ENCODE data around the gene PINLYP.
"Not testable (repeated sequence)": the region's sequence is repeated elsewhere in the genome, so short reads cannot be mapped to it uniquely, and the experiment has no call there.

The PINLYP gene

DNA sequence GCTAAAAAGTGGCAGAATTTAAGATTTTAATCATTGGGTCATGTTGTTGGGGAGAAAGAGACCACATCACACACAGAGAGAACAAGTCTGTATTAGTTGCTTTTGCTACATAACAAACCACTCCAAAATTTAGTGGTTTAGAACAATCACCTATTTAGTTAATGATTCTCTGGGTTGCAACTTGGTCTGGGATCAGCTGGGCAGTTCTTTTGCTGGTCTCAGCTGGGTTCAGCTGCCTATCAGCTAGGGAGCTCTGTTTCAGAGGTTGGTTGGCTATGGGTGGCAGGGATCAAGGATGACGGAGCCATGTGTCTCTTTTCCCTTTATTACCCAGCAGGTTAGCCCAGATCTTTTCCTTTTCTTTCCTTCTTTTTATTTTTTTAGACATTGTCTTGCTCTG, 8.9 kb downstream of the PINLYP start:
- FAIRE-seq, result no peak

DNA sequence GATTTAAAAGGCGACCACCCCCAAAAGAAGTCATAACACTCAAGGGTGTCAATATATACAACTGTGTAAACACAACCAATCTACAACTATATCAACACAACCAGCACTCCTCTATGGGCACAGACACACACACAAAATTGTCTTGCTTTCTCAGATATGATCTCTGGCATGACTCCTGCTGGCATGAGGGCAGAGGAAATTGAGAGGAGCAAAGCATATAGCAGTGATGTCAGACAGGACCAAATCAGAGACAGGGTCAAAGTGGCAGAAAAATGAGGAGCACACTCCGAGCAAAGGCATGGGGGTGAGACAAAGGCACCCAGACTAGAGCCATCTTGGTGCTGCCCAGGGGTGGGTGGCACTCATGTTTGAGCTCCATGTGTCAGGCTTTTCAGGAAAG, 10.7 kb downstream of the PINLYP start:
- FAIRE-seq, result no peak

DNA sequence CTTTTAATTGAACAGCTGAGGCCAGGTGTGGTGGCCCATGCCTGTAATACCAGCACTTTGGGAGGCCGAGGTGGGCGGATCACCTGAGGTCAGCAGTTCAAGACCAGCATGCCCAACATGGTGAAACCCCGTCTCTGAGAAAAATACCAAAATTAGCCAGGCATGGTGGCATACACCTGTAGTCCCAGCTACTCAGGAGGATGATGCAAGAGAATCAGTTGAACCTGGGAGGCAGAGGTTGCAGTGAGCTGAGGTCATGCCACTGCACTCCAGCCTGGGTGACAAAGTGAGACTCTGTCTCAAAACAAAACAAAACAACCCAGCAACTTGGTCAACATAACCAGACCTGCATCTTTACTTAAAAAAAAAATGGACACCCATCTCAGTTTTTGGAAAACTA, 11.4 kb downstream of the PINLYP start:
- FAIRE-seq, result not testable (repeated sequence)

DNA sequence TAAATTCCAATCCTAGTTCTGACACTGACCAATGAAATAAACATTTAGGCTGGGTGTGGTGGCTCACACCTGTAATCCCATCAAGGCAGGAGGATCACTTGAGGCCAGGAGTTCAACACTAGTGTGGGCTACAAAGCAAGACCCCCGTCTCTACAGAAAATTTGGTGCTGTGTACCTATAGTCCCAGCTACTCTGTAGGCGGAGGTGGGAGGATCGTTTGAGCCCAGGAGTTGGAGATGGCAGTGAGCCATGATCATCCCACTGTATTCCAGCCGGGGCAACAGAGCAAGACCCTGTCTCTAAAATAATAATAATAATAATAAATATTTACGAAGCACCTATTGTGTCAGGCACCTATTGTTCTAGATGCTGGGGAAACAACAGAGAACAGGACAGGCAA, 13.7 kb downstream of the PINLYP start:
- FAIRE-seq, result no peak

DNA sequence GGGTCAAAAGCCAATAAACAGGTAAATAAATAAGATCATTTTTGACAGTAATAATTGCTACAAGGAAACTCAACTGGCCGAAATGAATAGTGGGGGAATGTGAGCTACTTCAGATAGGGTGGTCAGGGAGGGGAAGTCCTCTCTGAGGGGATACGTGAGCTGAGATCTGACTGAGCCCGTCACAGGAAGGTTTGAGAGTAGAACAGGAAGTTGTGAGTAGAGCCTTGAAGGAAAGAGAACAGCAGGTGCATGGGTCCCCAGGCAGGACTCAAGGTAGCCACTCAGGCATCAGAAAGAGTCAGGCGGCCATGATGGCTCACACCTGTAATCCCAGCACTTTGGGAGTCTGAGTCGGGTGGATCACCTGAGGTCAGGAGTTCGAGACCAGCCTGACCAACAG, 14.1 kb downstream of the PINLYP start:
- FAIRE-seq, result no peak

DNA sequence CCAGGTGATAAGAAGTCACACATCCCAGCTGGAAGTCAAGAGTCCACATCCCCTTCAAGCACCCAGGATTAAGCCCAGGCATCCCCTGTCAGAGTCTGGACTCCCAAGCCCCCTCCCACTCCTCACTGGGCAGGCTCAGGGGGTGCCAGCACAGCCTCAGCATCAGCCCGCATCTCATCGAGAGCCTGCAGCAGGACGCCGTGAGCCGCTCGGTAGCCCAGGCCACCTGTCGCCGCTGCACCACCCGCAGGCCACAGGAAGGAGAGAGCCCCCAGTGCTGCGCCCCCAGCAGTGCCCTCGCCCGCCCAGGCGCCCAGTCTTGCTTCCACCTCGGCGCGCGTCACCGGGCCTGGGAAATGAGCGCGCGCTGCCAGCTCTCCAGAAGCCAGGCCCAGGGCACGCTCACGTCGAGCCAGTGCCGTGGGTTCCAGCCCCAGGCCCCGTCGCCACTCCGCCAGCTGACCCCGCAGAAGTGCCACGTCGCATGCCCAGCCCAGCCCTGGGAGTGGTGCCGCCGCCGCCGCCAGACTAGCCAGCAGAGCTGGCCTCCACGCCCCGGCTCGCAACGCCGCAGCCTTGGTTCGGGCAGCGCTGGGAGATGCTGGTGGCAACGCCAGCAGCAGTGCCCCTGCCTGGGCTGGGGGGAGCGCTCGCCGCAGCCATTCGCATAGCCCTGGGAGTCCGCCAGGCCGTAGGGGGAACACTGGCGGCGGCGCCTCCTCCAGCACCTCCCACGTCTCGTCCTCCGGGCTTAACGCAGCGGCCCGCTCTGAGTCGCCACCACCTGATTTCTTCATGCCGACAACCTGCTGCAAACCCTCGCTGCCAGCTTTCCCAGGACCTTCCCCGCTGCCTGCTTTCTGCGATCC, 16.5 kb downstream of the PINLYP start:
- no peak for FAIRE-seq

DNA sequence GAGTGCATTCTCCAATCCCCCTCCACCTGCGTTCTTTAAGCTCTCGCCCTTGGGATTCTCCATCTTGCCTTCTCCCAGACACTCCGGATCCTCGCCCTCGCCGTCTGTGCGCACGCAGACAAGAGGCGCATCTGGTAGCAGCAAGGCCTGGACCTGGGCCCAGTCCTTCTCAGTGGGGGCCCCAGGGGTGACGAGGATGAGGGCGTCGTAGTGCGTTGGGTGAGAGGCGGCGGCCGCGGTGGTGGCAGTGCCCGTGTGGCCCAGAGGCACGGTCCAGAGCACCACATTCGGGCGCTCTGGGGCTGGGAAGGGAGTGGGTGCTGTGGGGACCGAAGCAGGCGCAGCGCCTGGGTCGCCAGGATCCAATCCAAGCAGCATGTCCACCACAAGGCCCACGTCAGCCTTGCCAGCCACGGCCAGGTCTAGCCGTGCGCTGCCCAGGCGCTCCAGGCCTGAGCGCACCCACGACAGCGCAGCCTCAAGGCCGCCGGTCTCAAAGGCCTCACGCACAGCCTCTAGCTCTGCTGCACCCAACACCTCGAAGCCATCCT, 17.3 kb downstream of the PINLYP start:
- no peak for FAIRE-seq

DNA sequence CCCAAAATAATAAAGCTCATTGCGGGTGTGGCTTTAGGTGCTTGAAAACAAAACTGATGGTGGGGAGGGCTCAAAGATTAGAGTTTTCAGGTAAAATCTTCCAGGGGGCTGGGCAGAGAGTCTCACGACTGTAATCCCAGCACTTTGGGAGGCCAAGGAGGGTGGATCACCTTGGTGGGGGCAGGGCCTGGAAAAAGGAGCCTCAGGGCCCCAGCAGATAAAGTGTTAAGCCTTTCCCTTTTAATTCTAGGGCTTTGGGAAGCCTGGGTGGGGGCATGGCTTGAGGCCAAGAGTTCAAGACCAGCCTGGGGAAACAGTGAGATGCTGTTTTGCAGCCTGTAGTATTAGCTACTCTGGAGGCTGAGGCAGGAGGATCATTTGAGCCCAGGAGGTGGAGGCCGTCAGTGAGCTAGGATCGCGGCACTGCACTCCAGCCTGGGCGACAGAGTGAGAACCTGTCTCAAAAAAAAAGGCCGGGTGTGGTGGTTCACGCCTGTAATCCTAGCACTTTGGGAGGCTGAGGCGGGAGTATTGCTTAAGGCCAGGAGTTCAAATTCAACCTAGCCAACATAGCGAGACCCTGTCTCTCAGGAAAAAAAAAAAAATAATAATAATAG, 18.6 kb downstream of the PINLYP start:
- no peak for FAIRE-seq

DNA sequence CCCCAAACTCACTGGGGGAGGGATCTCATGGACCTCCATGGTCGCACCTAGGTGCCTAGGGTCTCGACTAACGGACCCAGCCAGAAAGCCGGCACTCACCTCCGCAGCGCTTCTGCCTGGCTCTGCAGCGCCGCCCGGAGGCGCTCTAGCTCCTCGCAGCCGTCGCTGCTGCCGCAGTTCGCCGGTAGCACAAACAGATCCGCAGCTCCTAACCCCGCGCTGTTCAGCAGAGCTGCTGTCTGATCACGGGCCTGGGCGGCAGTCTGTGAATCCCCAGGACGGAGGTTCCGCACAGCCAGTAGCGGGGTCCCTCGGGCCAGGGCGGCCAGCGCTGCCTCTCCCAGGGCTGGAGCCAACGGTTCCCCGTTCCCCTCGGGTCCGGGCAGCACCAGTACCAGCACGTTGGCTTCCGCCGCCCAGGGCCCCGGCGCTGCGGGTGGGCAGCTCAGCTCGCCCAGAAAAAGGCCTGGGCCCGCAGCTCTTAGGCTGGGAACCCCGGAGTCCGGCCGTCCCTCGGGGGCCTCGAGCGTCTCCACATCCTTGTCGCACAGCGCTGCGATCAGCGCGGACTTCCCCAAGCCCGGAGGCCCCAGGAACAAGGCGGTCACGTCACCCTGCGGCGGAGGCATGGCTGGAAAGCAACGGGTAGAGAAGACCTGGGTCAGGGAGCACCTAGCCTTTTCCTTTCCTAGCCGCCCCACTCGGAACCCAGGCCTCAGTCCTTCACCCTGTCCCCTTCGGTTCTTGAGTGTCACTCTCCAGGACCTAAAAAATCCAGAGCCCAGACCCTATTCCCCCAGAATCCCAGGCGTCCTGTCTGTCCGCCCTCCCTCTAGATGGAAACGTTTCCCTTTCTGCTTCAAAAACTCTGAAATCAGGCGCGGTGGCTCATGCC, 19.4 kb downstream of the PINLYP start:
- FAIRE-seq, result no peak

DNA sequence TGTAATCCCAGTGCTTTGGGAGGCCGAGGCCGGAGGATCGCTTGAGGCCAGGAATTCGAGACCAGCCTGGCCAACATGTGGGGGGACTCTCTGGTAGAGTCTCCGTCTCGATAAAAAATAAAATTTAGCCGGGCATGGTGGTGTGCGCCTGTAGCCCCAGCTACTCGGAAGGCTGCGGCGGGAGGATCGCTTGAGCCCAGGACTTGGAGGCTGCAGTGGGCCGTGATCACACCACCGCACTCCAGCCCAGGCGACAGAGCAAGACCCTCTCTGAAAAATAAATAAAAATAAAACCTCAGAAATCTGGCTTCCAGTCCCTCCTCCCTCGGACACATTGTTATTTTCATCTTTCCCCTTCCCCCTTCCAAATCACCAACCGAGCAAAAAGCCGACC, 20.0 kb downstream of the PINLYP start:
- FAIRE-seq, result no peak

DNA sequence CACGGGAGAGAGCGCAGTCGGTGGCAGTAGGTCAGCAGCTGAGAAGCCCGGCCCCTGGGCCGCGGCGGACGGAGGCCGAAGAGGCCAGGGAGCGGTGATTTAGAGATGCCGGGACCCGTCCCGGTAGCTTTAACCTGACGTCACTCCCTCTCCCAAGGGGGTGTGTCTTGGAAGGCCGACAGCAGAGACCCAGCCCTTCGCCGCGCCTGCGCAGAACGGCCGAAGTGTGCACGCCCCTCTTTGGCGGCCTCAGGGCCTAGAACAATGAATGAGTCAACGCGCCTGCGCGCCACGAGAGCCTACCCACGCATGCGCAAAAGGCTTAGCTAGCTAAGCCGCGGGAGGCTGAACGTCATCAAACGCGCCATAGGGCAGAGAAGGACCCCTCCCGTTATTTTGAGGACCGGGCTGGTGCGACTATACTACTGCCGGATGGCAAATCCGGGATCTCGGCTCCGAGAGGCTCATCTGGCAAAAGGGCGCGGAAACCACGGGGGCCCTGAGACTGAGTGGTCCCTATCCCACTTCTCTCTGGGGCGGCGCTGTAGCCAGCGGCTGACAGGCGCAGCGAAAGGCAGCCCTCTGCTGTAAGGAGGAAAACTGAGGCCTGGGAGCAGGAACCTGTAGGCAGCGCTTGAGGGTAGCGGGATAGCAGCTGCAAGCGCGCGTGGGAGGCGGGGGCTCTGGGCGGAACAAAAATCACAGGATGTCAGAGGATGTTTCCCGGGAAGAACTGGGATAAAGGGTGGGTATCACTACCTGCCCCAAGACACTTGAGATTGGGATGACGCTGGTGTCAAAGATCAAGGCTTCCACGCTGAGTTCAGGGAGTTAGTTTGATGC, 20.6 kb downstream of the PINLYP start, which contains the start of the genes IRGQ and ZNF576:
Gene IRGQ (minus strand): TSS at position 136 of the 843 bp plus-strand sequence. CDS start 796 bp downstream, outside the sequence.
Gene ZNF576 (plus strand): TSS at position 597 of the 843 bp plus-strand sequence. CDS start 514 bp downstream, outside the sequence.
- FAIRE-seq, result peak; percentile 97

DNA sequence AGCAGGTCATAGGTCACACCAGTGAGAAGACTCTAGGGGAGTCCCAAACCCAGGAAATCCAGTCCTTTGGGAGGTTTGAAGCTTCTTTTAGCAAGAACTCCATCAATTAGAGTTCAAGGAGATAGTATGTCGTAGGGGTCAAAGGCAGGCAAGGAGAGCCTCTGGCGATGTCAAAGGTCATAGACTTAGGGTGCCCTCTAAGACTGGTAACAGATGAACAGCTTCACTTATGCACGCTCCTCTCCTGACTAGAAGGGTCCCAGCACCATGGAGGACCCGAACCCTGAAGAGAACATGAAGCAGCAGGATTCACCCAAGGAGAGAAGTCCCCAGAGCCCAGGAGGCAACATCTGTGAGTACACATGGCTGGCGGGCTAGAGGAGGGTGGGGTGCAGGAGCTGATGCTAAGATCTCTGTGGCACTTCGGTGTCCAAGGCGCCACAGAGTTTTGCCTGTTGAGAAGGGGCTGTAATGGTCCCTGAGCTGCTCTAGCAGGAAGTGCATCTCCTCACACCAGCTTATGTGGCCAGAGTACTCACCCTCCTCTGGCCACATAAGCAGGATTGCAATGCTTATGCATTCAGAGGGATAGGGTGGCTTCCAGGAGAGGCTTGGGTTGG, 21.4 kb downstream of the PINLYP start:
- FAIRE-seq, result no peak

DNA sequence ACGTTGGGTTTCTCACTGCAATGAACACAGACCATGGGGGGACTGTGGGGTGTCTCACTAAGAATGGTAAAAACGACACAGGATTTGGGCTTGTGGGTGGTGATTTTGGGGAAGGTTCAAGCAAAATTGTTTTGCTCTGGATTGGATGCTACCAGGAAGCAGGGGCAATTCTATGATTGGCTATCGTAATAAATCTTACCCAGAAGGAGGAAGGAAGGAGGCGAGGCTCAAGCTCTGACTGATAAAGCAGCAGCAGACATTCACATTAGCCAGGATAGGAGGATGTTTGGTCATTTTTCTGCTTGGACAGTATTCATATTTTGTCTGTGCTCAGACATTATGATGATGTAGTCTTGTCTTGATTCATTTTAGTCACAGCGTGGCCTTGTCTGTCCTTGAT, 22.3 kb downstream of the PINLYP start:
- FAIRE-seq, result no peak

DNA sequence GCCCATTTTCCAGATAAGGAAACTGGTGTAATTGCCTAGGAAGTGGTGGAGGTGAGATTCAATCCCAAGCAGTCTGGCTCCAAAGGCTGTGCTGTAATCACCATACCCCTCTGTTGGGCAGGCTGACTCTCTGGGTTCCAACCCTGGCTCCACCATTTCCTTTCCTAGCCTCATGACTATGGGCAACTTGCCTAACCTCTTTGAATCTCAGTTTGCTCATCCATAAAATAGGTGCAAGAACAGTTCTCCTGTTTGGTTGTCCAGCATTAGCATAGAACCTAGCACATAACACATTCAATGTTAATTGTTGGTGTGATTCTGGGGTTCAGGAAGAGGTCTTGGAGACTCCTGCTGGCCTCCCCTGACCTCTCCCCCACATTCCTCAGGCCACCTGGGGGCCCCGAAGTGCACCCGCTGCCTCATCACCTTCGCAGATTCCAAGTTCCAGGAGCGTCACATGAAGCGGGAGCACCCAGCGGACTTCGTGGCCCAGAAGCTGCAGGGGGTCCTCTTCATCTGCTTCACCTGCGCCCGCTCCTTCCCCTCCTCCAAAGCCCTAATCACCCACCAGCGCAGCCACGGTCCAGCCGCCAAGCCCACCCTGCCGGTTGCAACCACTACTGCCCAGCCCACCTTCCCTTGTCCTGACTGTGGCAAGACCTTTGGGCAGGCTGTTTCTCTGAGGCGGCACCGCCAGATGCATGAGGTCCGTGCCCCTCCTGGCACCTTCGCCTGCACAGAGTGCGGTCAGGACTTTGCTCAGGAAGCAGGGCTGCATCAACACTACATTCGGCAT, 23.0 kb downstream of the PINLYP start:
- no peak for FAIRE-seq

DNA sequence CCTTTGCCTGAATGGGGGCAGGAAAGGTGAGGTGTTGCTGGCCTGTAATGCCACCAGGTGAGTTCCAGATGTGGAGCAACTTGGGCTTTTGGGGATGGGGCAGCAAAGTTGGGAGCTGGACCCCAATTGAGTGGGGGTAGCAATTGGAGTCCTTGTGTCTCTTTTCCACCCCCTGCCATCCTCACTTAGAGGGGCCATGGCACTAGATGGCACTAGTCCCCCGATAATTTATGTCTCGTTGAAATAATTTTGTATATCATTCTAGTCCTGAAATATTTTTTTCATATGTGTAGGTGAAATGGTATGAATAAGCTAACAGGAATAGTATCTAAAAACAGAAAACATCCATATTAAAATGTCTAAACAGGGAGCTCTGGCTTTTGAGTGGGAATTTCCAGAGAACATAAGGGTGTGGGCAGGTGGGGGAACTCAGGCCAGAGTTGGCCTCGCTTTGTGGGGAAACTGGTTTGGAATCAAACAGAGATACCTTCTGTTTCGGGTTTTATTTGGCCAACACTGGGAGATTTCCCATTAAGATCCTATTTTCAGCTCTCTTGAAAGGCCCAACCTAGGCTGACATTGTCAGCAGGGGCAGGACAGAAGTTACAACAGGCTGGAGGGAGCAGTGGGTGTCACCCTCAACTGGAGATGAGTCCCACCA, 24.2 kb downstream of the PINLYP start:
- FAIRE-seq, result no peak

DNA sequence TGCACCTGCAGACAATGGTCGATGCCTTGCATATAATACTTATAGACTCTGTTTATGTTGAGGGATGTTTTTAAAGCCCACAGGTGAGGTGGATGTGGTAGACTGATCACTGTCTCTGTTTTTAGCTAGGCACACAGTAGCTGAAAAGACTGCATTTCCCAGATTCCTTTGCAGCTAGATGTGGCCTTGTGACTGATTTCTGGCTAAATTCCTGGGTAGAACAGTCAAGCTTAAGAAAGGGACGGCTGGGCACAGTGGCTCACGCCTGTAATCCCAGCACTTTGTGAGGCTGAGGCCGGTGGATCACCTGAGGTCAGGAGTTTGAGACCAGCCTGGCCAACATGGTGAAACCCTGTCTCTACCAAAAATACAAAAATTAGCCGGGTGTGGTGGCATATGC, 24.7 kb downstream of the PINLYP start:
- not testable (repeated sequence) for FAIRE-seq

DNA sequence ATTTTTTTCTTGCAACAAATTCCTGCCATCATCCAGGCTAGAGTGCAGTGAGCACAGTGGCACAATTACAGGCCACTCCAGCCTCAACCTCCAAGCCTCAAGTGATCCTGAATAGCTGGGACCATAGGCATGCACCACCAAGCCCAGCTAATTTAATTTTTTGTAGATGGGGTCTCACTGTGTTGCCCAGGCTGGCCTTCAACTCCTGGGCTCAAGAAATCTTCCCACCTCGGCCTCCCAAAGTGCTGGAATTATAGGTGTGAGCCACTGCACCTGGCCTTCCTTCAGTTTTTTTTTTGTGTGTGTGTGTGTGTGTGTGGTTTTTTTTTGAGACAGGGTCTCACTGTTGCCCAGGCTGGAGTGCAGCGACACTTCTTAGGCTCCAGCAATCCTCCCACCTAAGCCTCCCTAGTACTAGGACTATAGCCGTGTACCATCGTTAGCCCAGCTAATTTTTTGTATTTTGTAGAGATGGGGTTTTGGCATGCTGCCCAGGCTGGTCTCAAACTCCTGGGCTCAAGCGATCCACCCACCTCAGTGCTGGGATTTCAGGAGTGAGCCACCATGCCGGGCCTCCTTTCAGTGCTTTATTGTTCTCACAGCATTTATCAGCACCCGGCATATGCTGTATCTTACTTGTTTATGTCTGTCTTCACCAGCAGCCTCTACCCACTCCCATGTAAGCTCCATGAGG, 30.4 kb downstream of the PINLYP start:
- no peak for FAIRE-seq

DNA sequence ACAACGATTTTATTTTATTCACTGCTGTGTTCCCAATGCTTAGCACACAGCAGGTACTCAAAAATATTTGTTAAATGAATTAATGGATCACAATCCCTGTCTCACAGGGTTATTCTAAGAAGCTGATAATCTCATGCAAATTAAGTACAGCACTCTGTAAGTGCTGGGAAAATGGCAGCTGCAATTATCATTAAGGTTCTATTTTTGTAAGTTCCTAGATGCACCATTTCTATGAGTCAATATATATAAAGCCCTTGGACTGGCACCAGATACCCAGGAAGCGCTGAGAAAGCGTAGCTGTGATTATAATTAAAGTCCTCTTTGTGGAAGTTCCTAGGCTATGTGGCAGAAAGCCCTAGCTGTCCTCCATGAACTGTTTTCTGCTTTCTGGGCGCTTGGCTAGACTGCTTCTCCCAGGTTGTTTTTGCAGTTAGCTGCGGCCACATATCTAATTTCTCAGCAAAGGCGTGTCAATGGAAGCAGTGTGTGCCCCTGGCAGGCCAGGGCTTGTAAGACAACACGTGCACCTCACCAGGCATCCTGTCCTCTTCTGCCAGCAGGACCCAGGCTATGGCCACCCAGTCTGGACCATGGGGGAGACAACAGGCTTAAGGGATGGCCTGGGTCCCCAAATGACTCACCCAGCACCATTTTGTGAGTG, 31.1 kb downstream of the PINLYP start:
- no peak for FAIRE-seq

All from endometrium (tissue), 2 donors.